Epithelial cell of proximal tubule (primary cell): ENCODE measurements around the gene DDX59. TPM values are rescaled to one million over a fixed set of nuclear protein-coding genes. Genes with fewer than 3 reads are reported as not detected.

Source experiments
- DNase-seq: peaks from one replicate; pipeline ENCODE4 v3.0.0-alpha.2; 2011; ENCODE audit warnings: low read depth
- H3K4me3 ChIP-seq: 2 replicates; pipeline ENCODE4 v1.5.1; 2011; ENCODE audit warnings: low read depth, mild to moderate bottlenecking, low read length
- total RNA-seq: library from RNA; depleted of rRNA; stranded (reverse); fragments of >200 nt; gene quantifications from 2 replicates; pipeline ENCODE4 v1.2.3, GENCODE V29; 2015
- TF ChIP-seq, protein P1 (sequence below): conservative IDR thresholded peaks from 2 replicates; pipeline ENCODE4 v1.5.1; 2012; ENCODE audit warnings: low read depth, mild to moderate bottlenecking, low read length

DDX59 gene
- total RNA-seq, 1 donor from 2014 or later = 9.2 TPM

DNA sequence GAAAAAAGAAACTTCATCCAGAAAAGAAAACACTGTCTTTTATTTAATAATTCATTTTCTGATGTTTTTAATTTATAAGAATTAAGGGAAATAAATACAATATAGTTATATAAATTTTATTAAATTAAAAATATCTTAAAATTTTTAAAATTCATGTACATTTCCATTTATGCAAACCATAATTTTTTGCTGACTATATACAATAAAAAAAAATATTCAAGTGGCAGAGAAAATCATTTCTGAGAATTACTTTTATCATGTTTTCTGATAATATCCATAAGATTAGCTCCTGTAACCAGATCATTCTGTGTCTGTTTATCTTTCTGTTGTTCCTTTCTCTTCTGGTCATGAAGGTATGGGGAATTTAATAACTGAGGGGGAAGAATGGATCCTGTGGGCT, 25.7 kb downstream of the DDX59 start:
- TF ChIP-seq, protein P1, sequence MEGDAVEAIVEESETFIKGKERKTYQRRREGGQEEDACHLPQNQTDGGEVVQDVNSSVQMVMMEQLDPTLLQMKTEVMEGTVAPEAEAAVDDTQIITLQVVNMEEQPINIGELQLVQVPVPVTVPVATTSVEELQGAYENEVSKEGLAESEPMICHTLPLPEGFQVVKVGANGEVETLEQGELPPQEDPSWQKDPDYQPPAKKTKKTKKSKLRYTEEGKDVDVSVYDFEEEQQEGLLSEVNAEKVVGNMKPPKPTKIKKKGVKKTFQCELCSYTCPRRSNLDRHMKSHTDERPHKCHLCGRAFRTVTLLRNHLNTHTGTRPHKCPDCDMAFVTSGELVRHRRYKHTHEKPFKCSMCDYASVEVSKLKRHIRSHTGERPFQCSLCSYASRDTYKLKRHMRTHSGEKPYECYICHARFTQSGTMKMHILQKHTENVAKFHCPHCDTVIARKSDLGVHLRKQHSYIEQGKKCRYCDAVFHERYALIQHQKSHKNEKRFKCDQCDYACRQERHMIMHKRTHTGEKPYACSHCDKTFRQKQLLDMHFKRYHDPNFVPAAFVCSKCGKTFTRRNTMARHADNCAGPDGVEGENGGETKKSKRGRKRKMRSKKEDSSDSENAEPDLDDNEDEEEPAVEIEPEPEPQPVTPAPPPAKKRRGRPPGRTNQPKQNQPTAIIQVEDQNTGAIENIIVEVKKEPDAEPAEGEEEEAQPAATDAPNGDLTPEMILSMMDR = no peak
- H3K4me3 ChIP-seq = no peak overlapping the region
- no peak for DNase-seq

DNA sequence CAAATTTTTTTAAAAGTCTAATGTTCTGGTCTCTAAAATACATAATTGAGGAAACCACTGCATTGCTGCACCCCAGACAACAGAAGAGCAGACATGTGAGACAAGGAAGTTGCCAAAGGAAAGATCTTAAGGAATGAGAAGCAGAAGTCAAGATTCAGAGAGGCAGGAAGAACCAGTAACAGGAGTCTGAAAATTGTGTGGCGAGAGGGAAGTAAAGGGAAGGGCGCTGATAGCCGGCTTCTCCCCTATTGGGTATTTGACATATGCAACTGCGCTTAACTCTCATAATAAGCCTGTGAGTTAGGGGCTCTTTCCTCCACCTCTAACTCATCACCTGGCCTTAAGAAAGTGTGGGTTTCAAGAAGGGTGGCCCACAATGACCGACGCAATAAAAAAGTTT, 27.2 kb downstream of the DDX59 start:
- no peak overlapping the region for H3K4me3 ChIP-seq
- TF ChIP-seq, protein P1 = no peak
- DNase-seq = no peak

DNA sequence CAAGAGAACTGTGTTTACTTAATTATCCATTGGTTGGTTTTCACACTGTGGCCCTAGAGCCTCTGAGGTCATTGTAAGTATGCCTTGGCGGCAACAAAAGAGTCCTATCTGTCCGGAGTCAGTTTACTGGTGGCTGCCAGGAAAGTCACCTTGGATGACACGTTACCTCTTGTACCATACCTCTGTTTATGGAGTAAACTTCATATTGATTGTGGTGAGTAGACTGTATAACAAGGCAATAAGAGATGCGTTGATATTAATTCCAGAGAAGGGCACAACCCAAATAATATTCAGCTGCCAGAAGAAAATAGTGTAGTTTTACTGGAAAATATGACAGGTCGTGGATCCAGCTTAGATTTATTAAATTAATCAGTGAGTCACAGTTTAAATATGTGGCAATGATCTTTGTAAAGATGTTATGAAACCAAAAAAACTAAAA, 28.7 kb downstream of the DDX59 start:
- no peak for DNase-seq
- TF ChIP-seq, protein P1 = no peak

DNA sequence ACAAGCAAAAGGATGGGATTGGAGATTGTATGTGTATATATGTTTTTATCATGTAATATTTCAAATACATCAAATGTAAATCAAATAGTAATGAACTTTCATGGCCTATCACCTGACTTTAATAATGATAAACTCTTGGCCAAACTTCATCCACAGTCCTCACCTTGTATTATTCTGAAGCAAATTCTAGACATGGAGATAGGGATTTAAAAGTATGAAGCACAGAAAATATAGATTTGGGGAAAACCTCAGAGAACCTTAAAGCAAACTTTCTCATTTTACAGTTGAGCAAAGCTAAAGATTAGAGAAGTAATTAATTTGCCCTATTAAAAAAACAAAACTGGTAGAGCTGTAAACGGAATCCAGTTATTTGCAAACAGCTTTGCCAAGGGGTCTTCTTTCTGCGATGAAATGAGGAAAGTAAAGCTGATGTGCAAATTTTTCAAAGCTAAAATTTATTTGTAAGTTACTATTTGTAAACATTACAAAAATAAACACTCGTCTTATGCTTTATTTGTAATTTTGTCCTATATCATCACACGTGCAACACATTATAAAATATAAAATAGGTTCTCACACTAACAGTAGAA, 29.2 kb downstream of the DDX59 start:
- TF ChIP-seq, protein P1 = no peak
- no peak overlapping the region for H3K4me3 ChIP-seq
- no peak for DNase-seq

More for the DNA sequence above, 28.7 kb downstream of the DDX59 start:
- H3K4me3 ChIP-seq = no peak overlapping the region

DNA sequence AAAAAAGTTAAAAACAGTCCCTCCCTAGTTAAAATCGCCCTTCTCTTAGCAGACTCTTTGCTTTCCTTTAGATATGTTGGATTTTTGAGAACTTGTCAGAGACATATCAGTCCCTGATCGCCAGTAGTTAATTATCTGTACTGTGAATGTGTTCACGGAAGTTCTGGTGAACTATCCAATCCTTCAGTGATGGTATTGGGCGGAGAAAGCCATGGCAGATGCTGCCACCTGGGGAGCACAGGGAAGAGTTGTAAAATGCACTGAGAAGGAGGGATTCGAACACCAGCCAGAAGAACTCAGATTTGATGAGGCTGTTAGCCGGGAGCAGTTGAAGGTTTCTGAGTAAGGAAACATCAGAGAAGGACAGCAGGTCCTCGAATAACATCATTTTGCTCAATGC, 31.6 kb downstream of the DDX59 start:
- TF ChIP-seq, protein P1 = no peak
- DNase-seq = no peak
- no peak overlapping the region for H3K4me3 ChIP-seq

DNA sequence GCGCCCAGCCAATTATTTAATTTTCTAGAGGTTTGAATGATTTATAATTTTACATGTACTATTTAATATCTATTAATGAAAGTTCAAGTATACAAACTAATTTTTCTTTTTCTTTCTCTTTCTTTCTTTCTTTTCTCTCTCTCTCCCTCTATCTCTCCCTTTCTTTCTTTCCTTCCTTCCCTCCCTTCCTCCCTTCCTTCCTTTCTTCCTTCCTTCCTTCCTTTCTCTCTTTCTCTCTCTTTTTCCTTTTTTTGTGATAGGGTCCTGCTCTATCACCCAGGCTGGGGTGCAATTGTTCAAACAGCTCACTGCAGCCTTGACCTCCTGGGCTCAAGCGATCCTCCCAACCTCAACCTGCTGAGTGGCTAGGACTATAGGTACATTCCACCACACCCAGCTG, 33.0 kb downstream of the DDX59 start:
- H3K4me3 ChIP-seq = no peak overlapping the region
- DNase-seq = no peak
- TF ChIP-seq, protein P1 = no peak
